Vagina (tissue), 2 donors: ENCODE measurements around the gene STK32A. TPM values are rescaled to one million over a fixed set of nuclear protein-coding genes. Genes with fewer than 3 reads are reported as not detected.

Experiments
- DNase-seq, 2 donors: peaks; one replicate each; pipeline ENCODE4 v3.0.0-alpha.2; 2017; ENCODE audit errors: extremely low spot score in 2 of 2
- H3K27ac ChIP-seq: fragments of 200-600 bp; sonication (generic); one replicate; pipeline ENCODE4 v1.5.1; 2019
- H3K27me3 ChIP-seq: fragments of 200-600 bp; sonication (generic); one replicate; pipeline ENCODE4 v1.5.1; 2019
- H3K36me3 ChIP-seq, 2 donors: fragments of 200-600 bp; sonication (generic); one replicate each; pipeline ENCODE4 v1.5.1; 2017 to 2019
- H3K4me1 ChIP-seq: fragments of 200-600 bp; sonication (generic); one replicate; pipeline ENCODE4 v1.5.1; 2019
- H3K4me3 ChIP-seq, 2 donors: fragments of 200-600 bp; sonication (generic); 1 replicate in 1 of 2; 2 replicates in 1 of 2; pipeline ENCODE4 v1.5.1; 2016 to 2019
- H3K9me3 ChIP-seq: fragments of 200-600 bp; sonication (generic); one replicate; pipeline ENCODE4 v1.5.1; 2019
- CTCF ChIP-seq, 3 experiments: fragments of 450-650 bp in 2 of 3; fragments of 200-600 bp in 1 of 3; sonication (generic) in 1 of 3; IDR thresholded peaks; one replicate each; pipeline ENCODE4 v1.5.1; 2017 to 2019; ENCODE audit warnings: antibody characterized with exemption in 3 of 3, mild to moderate bottlenecking in 2 of 3, moderate library complexity in 2 of 3
- POLR2A ChIP-seq, 2 donors: fragments of 450-650 bp; IDR thresholded peaks; one replicate each; pipeline ENCODE4 v1.6.1; 2017; ENCODE audit warnings: antibody characterized with exemption in 2 of 2, mild to moderate bottlenecking in 2 of 2, moderate library complexity in 2 of 2
- POLR2AphosphoS5 ChIP-seq, 2 donors: sonication (generic); formaldehyde crosslinking; IDR thresholded peaks; one replicate each; pipeline ENCODE4 v1.9.0; 2017; ENCODE audit warnings: antibody characterized with exemption in 2 of 2, mild to moderate bottlenecking in 2 of 2, low read depth in 1 of 2; ENCODE audit not compliant: insufficient read depth in 1 of 2
- intact Hi-C: fragments of 100-400 bp; cut with DNase I; formaldehyde crosslinking; loops from one replicate; pipeline ENCODE4 v1.15.1; 2023
- total RNA-seq: library from RNA; depleted of rRNA; stranded (reverse); fragments of >200 nt; gene quantifications from one replicate; pipeline ENCODE4 v1.2.3, GENCODE V29; 2016

Gene STK32A
- total RNA-seq, 1 donor from 2014 or later, result 1.5 TPM

- Histone ChIP-seq H3K4me3 (no peak overlapping the region), H3K4me1 (no peaks in the 10 kb centered on the region), H3K27ac (no peak overlapping the region), H3K36me3 (no peaks in the 10 kb centered on the region), H3K9me3 (no peaks in the 10 kb centered on the region), H3K27me3 (no peaks in the 10 kb centered on the region)
- intact Hi-C loops, result loop anchor here (10.0 kb wide), 1 partner anchor 147 kb away; no protein-coding TSS in a partner anchor
- TF ChIP-seq POLR2A (IDR thresholded peaks at IDR 0.05), result no peak
- TF ChIP-seq POLR2AphosphoS5 (IDR thresholded peaks at IDR 0.05; ENCODE audit: insufficient read depth in 1 of 2, low read depth in 1 of 2), result no peak
- no peak for TF ChIP-seq CTCF (IDR thresholded peaks at IDR 0.05)
- no peak for DNase-seq
These were observed 137.4 kb downstream of the STK32A start for GRCh38 chr5:147372191-147372590.

GRCh38 chr5:147373328-147373727 lies 138.5 kb downstream of the STK32A start:
- no peaks in the 10 kb centered on the region for H3K27me3 ChIP-seq
- TF ChIP-seq POLR2A (IDR thresholded peaks at IDR 0.05), result no peak
- TF ChIP-seq CTCF (IDR thresholded peaks at IDR 0.05), result no peak
- no peak for TF ChIP-seq POLR2AphosphoS5 (IDR thresholded peaks at IDR 0.05; ENCODE audit: insufficient read depth in 1 of 2, low read depth in 1 of 2)
- no peaks in the 10 kb centered on the region for H3K4me1 ChIP-seq
- H3K27ac ChIP-seq, result no peak overlapping the region
- no peak for DNase-seq
- intact Hi-C loops, result loop anchor here (10.0 kb wide), 1 partner anchor 149 kb away; no protein-coding TSS in a partner anchor
- no peaks in the 10 kb centered on the region for H3K9me3 ChIP-seq
- no peaks in the 10 kb centered on the region for H3K36me3 ChIP-seq
- H3K4me3 ChIP-seq, result no peak overlapping the region

GRCh38 chr5:147375151-147375550 lies 140.3 kb downstream of the STK32A start:
- H3K4me1 ChIP-seq, result no peaks in the 10 kb centered on the region
- no peak for DNase-seq
- TF ChIP-seq CTCF (IDR thresholded peaks at IDR 0.05) (no peak), POLR2A (IDR thresholded peaks at IDR 0.05) (no peak), POLR2AphosphoS5 (IDR thresholded peaks at IDR 0.05; ENCODE audit: insufficient read depth in 1 of 2, low read depth in 1 of 2) (no peak)
- no peaks in the 10 kb centered on the region for H3K36me3 ChIP-seq
- no peak overlapping the region for H3K4me3 ChIP-seq
- no peaks in the 10 kb centered on the region for H3K27me3 ChIP-seq
- H3K9me3 ChIP-seq, result no peaks in the 10 kb centered on the region
- no peak overlapping the region for H3K27ac ChIP-seq
- intact Hi-C loops, result loop anchor here (10.0 kb wide), 1 partner anchor 150 kb away; no protein-coding TSS in a partner anchor

GRCh38 chr5:147377682-147378081 lies 142.9 kb downstream of the STK32A start:
- H3K27ac ChIP-seq, result no peak overlapping the region
- TF ChIP-seq POLR2AphosphoS5 (IDR thresholded peaks at IDR 0.05; ENCODE audit: insufficient read depth in 1 of 2, low read depth in 1 of 2), result no peak
- no peaks in the 10 kb centered on the region for H3K9me3 ChIP-seq
- intact Hi-C loops, result loop anchor here (10.0 kb wide), 1 partner anchor 153 kb away; no protein-coding TSS in a partner anchor
- no peaks in the 10 kb centered on the region for H3K27me3 ChIP-seq
- no peak for DNase-seq
- no peak overlapping the region for H3K4me3 ChIP-seq
- no peaks in the 10 kb centered on the region for H3K36me3 ChIP-seq
- no peaks in the 10 kb centered on the region for H3K4me1 ChIP-seq

- no peaks in the 10 kb centered on the region for H3K9me3 ChIP-seq
- no peaks in the 10 kb centered on the region for H3K4me1 ChIP-seq
- intact Hi-C loops, result no loop called here
- no peaks in the 10 kb centered on the region for H3K27me3 ChIP-seq
- H3K4me3 ChIP-seq, result no peak overlapping the region
- H3K36me3 ChIP-seq, result no peaks in the 10 kb centered on the region
- TF ChIP-seq CTCF (IDR thresholded peaks at IDR 0.05), result no peak
- TF ChIP-seq POLR2A (IDR thresholded peaks at IDR 0.05), result no peak
- TF ChIP-seq POLR2AphosphoS5 (IDR thresholded peaks at IDR 0.05; ENCODE audit: insufficient read depth in 1 of 2, low read depth in 1 of 2), result no peak
- no peak overlapping the region for H3K27ac ChIP-seq
- no peak for DNase-seq
These were observed 146.7 kb downstream of the STK32A start for GRCh38 chr5:147381555-147381954.
